Kidney (tissue), 14 donors: ENCODE data around the gene MAD1L1. TPM values are rescaled to one million over a fixed set of nuclear protein-coding genes. Genes with fewer than 3 reads are reported as not detected.

ENCODE experiments used
- DNase-seq, 5 donors: peaks; one replicate each; pipeline ENCODE4 v3.0.0-alpha.2; 2013 to 2020
- FAIRE-seq: peaks from 2 replicates; lab custom pipeline; 2012; peaks lifted over from hg19 to GRCh38; lab: Jason Lieb, UNC
- H3K27ac ChIP-seq, 2 donors: one replicate each; pipeline ENCODE4 v1.7.0; 2013; ENCODE audit warnings: low read depth in 2 of 2, low read length in 2 of 2, inconsistent platforms in 1 of 2
- H3K27me3 ChIP-seq: one replicate; pipeline ENCODE4 v1.7.1; 2013; ENCODE audit warnings: low read length, inconsistent platforms; ENCODE audit not compliant: control insufficient read depth, insufficient read depth
- H3K36me3 ChIP-seq, 3 donors: one replicate each; pipeline versions ENCODE4 v1.7.0 to v1.7.1; 2013; ENCODE audit warnings: low read length in 3 of 3, control low read depth in 1 of 3, inconsistent platforms in 1 of 3; ENCODE audit not compliant: insufficient read depth in 3 of 3, control insufficient read depth in 2 of 3
- H3K4me1 ChIP-seq, 3 donors: one replicate each; pipeline versions ENCODE4 v1.7.0 to v1.7.1; 2013; ENCODE audit warnings: low read length in 3 of 3, inconsistent platforms in 1 of 3, low read depth in 1 of 3; ENCODE audit not compliant: control insufficient read depth in 2 of 3, insufficient read depth in 2 of 3
- H3K4me3 ChIP-seq, 3 donors: one replicate each; pipeline versions ENCODE4 v1.7.0 to v1.8.1; 2013; ENCODE audit warnings: low read length in 3 of 3, control low read depth in 1 of 3, inconsistent platforms in 1 of 3
- H3K9ac ChIP-seq, 3 donors: one replicate each; pipeline versions ENCODE4 v1.7.0 to v1.7.1; 2013; ENCODE audit warnings: low read length in 3 of 3, control low read depth in 1 of 3, inconsistent platforms in 1 of 3
- H3K9me3 ChIP-seq, 3 donors: one replicate each; pipeline versions ENCODE4 v1.7.0 to v1.7.1; 2013; ENCODE audit warnings: low read length in 3 of 3, control low read depth in 1 of 3, inconsistent platforms in 1 of 3; ENCODE audit not compliant: control insufficient read depth in 2 of 3, insufficient read depth in 1 of 3
- CTCF ChIP-seq: IDR thresholded peaks from 3 replicates; pipeline ENCODE4 v1.5.1; 2012; ENCODE audit warnings: mild to moderate bottlenecking, moderate library complexity, borderline replicate concordance; ENCODE audit not compliant: insufficient read depth; ENCODE audit errors: extremely low read depth
- intact Hi-C: fragments of 100-400 bp; cut with DNase I; formaldehyde crosslinking; loops from one replicate; pipeline ENCODE4 v1.11.1; 2022
- polyA plus RNA-seq: library from polyadenylated mRNA; stranded (reverse); fragments of 350-450 nt; fragmentation: Illumina TruSeq; extraction: RNeasy Lipid Tissue Mini Kit (QIAGEN cat#74804); gene quantifications from one replicate; pipeline ENCODE4 v1.2.3, GENCODE V29; 2014; ENCODE audit warnings: low read depth, low replicate concordance; ENCODE audit not compliant: insufficient read depth
- total RNA-seq: library from RNA; stranded (reverse); fragmentation: NEBNext Ultra II Directional; extraction: Animal tissue kit (Norgen Biotek cat#: 25700); gene quantifications from one replicate; pipeline ENCODE4 v1.2.1, GENCODE V29; 2021
- donor health status: control.
- donor health status: control.
- donor health status: control.
- donor health status: control.
- donor health status: control.
- donor health status: DM: yes; HTN: yes; CAD: no.
- donor health status: Normal renal cell carcinoma (clear cell type).

The MAD1L1 gene
- total and polyA plus RNA-seq, 2 donors from 2014 or later, result 33.2 to 45.2 TPM

- Histone ChIP-seq H3K36me3 (no peaks in the 10 kb centered on the region), H3K27me3 (no peaks in the 10 kb centered on the region), H3K9ac (no peak overlapping the region), H3K4me1 (no peaks in the 10 kb centered on the region), H3K9me3 (no peaks in the 10 kb centered on the region), H3K4me3 (no peak overlapping the region), H3K27ac (no peak overlapping the region)
- no peak for TF ChIP-seq CTCF
- FAIRE-seq, result no peak
- intact Hi-C loops, result no loop called here
- peak in 1 of 5 donors; percentile 76 for DNase-seq
Measured at GRCh38 chr7:1895664-1896515, 336.9 kb downstream of the MAD1L1 start.

- H3K4me1 ChIP-seq, result no peaks in the 10 kb centered on the region
- intact Hi-C loops, result no loop called here
- no peaks in the 10 kb centered on the region for H3K27me3 ChIP-seq
- H3K9ac ChIP-seq, result no peak overlapping the region
- FAIRE-seq (no peak), DNase-seq (peak in 1 of 5 donors; percentile 49)
- H3K36me3 ChIP-seq, result no peaks in the 10 kb centered on the region
- no peak for TF ChIP-seq CTCF
- no peaks in the 10 kb centered on the region for H3K9me3 ChIP-seq
- no peak overlapping the region for H3K4me3 ChIP-seq
- H3K27ac ChIP-seq, result no peak overlapping the region
Measured at GRCh38 chr7:1894906-1895663, 337.7 kb downstream of the MAD1L1 start.

- DNase-seq (peak in 1 of 5 donors; percentile 45), FAIRE-seq (no peak)
- Histone ChIP-seq H3K27me3 (no peaks in the 10 kb centered on the region), H3K27ac (no peak overlapping the region), H3K9ac (no peak overlapping the region), H3K9me3 (no peaks in the 10 kb centered on the region), H3K36me3 (no peaks in the 10 kb centered on the region), H3K4me1 (no peaks in the 10 kb centered on the region), H3K4me3 (no peak overlapping the region)
- intact Hi-C loops, result no loop called here
- TF ChIP-seq CTCF, result no peak
Measured at GRCh38 chr7:1894313-1894900, 338.3 kb downstream of the MAD1L1 start.
